GOT3 (cell line): ENCODE results near the gene PIGR.
"Not testable (repeated sequence)": the region's sequence is repeated elsewhere in the genome, so short reads cannot be mapped to it uniquely, and the experiment has no call there.

Experiments
- DNase-seq: peaks from one replicate; lab custom pipeline; 2025; ENCODE audit warnings: mixed read lengths; lab: John Stamatoyannopoulos, UW

PIGR gene

DNA sequence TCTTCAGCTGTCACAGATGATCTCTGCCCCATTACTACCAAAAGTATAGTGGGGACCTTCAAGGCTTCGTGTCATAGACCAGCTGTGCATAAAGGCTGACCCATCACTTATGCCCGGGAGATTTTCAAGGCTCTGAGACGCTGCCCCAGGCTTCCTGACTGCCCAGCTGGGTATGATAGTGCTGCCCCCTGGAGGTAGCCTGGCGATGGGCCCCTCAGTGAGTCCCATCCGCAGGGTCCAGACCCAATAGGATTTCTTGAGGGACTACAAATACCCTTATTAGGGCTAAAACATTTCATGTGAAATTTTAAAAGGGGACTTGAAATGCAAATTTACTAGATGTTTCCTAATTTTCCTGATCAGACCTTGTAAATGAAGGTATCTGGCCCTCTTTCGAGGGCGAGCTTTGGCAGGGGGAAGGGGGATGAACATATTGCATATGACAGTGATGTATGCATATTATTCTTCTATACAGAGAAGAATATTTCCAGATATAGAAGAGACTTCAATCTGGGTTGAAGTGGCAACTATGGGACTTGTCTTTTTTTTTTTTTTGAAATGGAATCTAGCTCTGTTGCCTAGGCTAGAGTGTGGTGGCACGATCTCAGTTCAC, 12.8 kb downstream of the PIGR start:
- no peak for DNase-seq

DNA sequence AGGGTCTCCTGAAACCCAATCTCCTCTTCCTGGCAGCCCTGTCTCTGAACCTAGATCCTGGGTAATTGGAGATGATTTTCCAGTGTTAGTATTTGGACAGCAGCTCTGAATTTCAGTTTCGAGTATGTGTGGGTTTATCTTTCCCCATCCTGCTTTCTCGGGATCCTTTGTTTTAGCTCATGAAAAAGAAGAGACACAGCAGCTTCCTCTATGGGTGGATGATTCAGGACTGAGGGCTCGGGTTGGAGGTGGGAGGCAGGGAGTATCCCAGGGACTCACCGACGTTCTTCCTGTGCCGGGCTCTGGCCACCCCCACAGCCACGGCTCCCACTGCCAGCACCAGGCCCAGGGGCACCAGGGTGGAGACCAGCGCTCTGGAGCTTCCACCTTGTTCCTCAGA, 14.1 kb downstream of the PIGR start:
- no peak for DNase-seq

DNA sequence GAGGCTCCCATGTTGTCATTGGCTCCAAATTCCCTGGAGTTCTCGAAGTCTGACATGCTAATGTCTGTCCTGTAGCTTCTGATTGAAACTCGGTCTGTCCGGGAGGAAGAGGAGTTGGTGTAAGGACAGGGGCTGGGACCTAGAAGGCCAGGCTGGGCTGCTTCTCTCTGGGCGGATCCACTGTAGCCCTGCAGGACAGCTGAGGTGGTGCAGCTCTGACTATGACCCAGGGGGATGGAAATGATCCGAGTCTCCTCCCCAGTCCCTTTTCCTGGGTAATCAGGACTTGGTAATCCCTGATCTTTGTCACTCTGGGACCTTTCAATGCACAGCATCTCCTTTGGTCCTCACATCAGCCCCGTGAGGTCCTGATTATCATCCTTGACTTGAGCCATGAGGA, 14.6 kb downstream of the PIGR start:
- no peak for DNase-seq

DNA sequence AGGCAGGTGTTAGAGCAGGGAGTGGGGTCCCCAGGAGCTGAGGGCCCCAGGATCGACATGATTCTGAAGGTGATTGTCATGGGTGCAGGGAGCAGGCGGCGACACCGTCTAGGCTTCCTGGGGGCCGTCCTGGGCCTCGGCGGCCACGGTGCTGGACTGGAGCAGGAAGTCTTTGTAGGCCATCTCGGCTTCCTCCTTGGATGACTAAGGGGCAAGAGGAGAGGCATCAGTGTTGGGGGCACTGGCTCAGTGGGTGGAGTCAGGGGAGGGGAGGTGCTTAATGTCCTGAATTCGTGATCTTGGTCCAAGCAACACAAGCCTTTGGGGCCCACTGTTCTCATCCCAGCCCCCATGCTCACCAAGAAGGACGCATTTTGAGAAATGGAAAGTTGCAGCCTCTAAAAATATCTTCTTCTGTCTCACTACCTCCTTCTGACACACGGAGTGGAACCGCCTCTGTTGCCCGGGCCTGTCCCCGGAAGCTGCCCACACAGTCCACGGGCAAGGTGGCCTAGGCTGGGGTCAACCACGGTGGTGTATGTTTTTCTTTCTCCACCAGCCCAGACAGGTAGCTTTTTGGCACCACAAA, 16.0 kb downstream of the PIGR start:
- no peak for DNase-seq

DNA sequence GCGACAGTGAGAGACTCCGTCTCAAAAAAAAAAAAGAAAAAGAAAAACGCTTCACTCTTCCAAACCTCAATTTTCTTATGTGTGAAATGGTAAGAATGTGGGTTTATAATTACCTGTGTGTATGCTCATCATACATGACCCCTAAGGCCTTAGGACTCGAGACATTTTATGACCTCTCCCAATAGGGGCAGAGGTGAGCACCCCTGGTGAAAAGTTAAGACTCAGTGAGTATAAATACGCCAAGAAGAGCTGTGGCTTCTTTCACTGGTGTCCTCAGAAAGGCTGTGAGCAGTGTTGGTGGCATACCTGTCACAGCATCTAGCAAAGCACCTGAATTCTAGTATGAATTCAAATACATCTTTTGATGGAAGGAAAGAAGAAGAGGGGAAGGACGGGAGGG, 16.7 kb downstream of the PIGR start:
- DNase-seq, result no peak

DNA sequence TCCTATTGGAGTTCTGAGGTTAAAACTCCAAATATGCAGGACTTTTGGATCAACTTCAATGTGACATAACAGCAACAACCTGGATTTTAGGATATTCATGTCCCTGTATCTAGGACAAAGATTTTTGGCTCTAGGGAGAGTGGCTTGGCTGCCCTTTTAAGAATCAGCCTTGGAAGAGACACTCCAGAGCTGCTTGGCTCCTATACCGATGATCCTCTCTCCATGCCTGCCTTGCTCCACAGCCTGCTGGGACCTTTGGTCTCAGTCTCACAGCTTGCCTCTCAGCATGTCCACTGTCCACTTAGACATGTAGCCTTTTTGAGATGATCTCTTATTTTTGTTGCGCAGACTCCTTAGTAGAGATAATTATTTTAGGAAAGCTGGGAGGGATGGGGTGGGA, 20.0 kb downstream of the PIGR start:
- DNase-seq, result no peak

DNA sequence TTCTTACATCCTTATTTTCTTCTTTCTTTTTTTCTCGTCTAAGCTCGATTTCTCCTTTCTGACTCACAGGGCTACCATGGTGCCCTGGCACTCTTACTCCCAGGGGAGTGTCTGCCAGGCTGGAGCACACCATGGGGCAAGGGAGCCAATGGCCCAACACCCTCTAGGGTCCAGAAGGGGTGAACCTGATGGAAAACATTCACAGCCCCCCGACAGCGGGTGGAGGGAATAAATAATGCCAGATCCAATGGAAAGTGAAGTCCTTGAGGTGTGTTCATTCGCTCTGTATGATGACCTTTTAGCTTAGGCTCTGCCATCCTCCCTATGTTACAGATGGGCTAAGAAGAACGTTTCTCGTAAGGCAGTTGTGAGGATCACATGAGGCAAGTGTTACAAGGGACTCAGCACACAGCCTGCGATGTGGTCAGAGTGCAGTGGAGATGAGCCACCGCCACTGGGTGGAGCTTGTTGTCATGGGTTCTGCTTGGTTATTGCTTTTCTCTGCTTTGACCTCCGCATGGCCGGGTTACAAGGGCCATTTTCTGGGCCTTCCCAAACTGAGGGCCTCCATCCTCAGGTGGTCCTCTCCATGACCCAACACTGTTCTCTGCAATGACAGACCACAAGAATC, 21.0 kb downstream of the PIGR start:
- no peak for DNase-seq

DNA sequence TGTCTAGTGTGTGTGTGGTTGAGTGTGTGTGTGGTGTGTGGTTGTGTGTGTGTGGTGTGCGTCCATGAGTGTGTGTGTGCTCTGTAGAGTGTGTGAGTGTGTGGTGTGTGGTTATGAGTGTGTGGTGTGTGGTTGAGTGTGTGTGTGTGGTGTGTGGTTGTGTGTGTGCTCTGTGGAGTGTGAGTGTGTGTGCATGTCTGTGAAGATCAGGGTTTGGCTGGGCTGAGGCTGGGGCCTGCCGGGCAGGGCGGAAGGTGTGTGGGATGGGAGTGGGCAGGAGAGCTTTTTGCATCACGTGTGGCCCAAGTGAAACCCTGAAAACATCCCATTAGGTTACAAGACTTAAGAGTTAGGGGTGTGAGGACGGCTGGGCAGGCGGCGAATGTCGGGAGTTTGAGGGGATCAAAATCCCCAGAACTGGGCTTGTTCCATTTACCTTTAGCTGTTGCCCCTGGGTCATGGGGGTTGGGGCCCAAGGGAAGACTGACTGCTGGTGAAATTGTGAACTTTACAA, 21.6 kb downstream of the PIGR start:
- DNase-seq, result no peak

DNA sequence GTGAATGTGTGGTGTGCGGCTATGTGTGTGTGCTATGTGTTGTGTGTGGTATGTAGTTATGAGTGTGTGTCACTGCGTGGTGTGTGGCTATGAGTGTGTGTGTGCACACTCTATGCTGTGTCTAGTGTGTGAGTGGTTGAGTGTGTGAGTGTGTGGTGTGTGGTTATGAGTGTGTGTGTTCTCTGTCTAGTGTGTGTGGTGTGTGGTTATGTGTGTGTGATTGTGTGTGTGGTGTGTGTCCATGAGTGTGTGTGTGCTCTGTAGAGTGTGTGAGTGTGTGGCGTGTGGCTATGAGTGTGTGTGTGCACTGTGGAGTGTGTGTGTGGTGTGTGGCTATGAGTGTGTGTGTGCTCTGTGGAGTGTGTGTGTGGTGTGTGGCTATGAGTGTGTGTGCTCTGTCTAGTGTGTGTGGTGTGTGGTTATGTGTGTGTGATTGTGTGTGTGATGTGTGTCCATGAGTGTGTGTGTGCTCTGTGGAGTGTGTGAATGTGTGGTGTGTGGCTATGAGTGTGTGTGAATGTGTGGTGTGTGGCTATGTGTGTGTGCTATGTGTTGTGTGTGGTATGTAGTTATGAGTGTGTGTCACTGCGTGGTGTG, 22.2 kb downstream of the PIGR start:
- not testable (repeated sequence) for DNase-seq

DNA sequence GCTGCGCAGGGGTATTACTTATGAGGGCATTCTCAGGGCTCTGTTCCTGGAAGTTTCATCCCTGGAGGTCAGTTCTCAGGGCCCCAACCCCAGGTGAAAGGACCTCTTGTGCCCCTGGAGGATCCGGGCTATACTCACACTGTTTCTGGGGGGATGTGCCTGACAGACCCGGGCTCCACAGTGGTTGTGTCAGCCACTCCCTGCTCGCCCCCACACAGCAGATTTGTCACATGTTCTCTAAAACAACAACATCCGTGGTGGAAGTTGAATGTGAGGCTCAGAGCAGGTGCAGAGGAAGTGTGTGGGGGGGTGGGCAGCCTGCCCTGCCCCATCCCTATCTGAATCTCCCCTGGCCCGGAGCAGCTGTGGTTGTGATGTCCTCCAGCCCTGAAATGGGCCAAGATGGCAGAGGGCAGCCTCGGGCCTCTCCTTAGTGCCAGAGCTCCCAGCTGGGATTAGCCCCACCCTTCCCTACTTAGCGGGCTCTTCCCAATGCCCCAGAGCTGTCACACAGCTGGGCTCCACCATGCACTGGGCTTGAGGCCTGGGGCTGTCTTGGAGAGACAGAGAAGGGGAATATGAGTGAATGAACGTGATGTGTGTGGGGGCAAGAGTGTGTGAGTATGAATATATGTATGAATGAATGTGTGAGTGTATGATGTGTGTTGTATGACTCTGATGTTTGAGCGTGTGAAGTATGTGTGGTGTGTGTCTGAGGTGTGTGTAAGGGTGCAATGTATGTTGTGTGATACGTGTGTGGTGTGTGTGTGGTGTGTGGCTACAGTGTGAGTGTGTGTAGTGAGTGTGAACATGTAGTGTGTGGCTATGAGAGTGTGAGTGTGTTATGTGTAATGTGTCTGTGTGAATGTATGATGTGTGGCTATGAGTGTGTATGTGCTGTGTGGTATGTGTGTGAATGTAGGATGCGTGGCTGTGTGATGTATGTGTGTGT, 23.0 kb downstream of the PIGR start:
- DNase-seq, result no peak

DNA sequence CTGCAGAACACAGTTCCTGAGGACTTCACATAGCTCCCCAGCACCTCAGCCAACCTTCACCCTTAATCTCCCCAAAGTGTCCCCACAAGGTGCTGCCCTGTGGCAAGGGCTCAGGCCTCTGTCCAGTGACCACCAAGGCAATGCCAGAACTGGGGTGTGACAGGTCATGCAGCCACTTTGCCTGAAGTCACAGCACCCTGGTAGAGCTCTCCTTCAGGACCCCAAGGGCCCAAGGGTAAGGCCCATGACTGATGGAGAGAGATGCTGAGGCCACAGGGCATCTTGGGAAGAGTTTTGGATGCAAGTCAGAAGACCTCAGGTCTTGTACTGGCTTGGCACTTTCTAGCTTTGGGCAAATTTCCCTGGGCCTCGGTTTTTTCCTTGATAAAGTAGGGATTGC, 23.7 kb downstream of the PIGR start:
- no peak for DNase-seq

DNA sequence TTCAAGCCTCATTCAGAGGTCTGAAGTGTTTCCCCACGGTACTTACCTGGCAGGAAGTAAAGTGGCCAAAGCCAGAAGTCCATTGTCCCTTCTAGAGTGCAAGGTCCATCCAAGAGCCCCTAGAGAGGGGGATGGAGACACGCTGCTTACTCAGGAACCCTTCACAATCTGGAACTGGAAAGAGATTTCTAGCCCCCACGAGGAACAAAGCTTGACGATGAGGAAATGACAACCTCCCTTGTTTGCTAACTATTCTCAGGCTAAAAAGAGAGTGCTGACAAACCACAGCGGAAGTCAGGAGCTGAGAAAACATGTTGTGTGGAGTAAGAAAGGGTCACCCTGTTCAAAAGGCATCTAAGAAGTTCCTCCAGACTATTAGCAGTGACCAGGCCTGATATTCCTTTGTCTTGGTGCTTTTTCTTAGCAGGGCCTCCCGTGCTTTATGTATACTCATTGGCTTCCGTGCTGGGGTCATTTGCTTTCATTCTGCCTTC, 24.4 kb downstream of the PIGR start, which contains the start of gene FCMR:
TSS of gene FCMR (minus strand) at position 170 of the 494 bp plus-strand sequence. CDS start at position 83, 87 bp downstream.
- no peak for DNase-seq

DNA sequence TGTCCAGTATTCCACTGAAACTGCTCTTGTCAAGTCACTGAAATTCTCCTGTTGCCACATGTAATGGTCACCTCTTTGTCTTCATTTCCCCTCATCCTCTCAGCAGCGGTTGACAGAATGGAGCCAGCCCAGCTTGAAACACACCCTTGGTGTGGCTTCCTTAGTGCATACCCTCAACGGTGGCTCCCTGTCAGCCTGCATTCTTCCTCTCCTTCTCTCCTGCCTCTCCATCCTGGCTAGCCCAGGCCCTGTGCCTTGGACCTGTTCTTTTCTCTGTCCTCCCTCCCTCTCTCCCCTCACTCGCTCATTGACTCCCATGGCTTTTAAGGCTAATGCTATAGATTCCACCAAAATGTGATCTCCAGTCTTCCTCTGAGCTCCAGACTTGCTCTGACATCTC, 28.2 kb downstream of the PIGR start:
- no peak for DNase-seq

DNA sequence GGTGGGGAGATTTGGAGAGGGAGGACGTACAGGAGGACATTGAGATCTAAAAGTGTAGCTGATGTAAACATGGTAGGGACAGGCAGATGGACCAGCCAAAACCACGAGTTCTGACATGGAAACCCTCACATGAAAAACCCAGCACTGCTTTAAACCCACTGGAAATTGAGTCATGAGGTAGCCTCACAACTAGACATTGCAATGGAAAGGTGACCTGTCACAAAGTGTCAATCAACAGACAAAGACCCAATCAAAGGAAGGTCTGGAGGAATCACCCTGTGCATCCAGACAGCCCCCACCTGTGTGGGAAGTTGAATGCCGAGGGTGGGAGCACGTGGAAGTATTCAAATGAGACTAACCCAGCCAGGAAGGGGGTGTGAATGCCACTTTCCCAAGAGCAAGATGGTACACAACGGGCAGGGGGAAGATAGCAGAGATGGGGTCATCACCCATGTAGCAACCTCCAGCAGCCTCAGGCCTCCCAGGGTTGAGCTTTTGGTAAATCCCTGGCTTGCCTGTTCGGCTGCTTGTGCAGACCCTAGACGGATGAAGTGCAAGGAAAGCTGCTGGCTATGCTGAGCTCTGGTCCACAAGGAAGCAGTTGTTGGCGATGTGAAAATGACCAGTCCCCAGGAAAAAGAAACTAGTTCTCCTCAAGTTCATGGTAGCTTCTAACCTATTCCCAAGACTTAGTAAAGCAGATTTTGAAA, 30.1 kb downstream of the PIGR start:
- no peak for DNase-seq

DNA sequence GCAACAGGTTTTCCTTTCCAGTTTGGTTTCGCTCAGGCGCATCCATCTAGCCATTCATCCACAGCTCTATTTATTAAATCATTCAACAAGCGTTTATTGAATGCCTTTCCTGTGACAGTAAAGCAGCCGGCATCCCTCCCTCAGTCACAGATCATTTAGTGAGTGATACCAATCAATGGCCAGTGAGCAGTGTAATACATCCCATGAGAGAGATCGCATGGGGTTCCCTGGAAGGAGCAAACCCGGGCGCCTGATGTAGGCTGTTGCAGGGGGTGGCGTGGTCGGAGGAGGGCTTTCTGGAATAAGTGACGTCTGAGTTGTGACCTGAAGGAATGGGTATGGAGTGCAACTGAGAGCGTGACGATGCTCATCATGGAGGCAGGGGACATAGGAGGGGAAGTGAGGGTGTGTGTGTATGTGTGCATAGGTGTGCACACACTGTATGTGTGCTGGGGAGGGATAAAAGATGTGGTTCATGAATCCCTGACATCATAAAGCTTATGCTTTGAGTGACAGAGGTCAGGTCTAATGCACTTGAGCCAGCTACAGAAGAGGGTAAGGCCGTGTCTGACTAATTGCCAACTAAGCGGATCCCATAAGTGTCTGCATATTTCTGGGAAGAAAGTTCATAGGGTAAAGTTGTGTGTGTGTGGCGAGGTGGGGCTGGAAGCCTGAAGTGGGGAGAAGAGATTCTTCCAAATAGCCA, 31.1 kb downstream of the PIGR start:
- no peak for DNase-seq

DNA sequence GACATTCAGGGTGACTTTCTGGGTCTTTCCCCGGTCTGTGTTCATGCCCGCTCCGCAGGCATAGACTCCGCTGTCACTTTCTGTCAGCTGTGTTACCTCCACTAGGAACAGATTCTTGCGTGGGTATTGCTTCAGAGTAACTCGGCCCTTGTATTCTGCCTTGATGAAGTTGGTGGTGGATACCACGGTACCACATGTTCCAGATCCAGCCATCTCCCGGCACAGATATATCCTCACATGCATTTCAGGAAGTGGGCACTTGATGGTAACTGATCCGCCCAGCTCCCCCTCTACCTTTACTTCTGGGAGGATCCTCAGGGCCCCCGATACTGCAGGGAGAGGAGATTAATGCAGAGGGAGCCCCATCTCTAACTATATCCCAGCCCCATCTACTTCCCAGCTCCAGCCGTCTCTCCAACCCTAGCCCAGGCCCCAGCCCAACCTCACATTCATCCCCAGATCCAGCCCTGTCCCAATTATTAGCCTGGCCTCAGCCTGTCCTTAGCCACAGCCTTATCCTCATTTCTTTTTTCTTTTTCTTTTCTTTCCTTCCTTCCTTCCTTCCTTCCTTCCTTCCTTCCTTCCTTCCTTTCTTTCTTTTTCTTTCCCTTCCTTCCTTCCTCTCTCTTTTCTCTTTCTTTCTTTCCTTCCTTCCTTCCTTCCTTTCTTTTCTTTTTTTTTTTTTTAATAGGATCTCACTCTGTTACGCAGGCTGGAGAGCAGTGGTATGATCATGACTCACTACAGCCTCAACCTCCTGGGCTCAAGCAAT, 32.3 kb downstream of the PIGR start:
- DNase-seq, result no peak

DNA sequence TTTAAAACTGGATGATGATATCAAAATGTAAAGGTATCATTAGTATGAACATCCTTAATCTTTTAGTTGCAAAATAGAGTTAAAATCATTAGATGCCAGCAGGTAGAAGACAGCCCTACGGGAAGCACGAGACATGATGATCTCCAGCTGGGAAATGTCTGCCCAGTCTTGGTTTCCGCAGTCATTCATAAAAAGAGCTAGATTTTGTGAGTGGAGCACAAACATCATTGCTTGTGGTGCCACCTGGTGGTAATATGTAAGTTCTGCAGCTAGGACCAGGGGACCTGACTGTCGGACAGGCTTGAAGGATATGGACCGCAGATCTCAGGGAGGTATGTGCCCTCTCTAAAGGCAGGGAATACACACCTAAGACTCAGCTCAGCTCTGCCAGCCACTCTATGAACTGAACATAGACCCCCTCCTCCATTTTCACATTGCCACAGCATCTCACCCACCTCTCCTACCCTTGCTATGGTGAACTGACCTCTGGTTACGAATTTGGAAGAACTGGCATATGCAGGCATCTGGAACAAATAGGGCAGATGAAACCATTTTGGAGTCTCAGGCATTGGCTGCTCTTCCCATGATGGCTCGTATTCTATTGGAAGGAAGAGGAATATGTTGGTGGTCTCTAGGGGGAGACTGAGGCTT, 33.7 kb downstream of the PIGR start:
- DNase-seq, result no peak

DNA sequence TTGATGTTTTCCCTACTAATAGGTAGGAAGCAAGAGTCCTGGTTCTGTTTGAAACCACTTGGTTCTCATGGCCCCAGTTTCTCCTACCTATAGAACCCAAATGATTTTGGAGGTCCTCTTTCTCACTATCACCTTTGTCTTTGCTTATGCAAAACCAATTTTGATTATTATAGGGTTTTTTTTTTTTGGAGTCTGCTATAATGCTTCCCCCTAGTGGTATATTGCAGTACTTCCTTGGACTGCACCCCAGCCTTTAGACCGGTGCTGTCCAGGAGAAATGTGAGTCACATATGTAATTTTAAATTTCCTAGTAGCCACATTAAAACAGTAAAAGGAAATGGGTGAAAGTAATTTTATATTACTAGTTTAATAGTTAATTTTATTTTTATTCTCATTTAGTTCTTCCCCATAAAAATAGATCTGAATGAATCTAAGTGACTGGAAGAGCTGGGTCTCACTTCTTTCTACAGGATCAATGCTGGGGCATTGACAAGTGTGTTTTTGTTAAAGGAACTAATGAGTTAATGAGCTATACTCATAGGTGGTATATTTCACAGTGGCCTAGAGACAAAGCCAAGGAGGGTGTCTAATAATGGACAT, 35.1 kb downstream of the PIGR start:
- no peak for DNase-seq

DNA sequence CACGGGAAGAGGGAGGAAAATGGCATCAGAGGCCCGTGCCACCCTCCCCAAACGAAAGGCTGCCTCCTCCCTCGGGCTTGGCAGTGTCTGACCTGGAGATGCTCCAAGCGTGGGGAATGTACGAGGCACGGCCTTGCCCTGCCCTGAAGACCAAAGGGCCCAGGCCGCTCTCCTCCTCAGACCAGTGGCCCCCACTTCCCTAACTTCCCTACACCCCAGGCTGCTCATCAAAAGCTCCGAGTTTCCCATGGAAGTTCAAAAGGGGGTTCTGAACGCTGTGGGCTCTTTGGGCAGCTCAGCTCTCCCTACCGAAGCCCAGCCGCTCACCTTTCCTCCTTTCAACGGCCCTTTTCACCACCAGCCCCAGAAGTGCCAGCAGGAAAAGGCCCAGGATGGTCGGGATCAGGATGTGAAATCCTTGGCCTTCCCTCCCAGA, 36.4 kb downstream of the PIGR start:
- DNase-seq, result no peak
